ENCODE measurements around the gene CCT8L2.
"Not testable (repeated sequence)": the region's sequence is repeated elsewhere in the genome, so short reads cannot be mapped to it uniquely, and the experiment has no call there.

Gene CCT8L2

GRCh38 chr22:16592231-16592630 is 379 bp downstream of the CCT8L2 start:
- not testable (repeated sequence) for DNase-seq

- DNase-seq, result not testable (repeated sequence)
These were observed 1.5 kb downstream of the CCT8L2 start for GRCh38 chr22:16591136-16591535.

GRCh38 chr22:16586991-16587390 is 5.6 kb downstream of the CCT8L2 start:
- DNase-seq, result no peak

- DNase-seq, result no peak
These were observed 6.4 kb downstream of the CCT8L2 start for GRCh38 chr22:16586170-16586569.

GRCh38 chr22:16580872-16581271 is 11.7 kb downstream of the CCT8L2 start:
- not testable (repeated sequence) for DNase-seq

- DNase-seq, result not testable (repeated sequence)
These were observed 23.3 kb downstream of the CCT8L2 start for GRCh38 chr22:16569240-16569834.

GRCh38 chr22:16568425-16568758 is 24.2 kb downstream of the CCT8L2 start:
- no peak for DNase-seq

- DNase-seq, result not testable (repeated sequence)
These were observed 24.8 kb downstream of the CCT8L2 start for GRCh38 chr22:16567617-16568424.

GRCh38 chr22:16566421-16567151 is 26.0 kb downstream of the CCT8L2 start:
- DNase-seq, result not testable (repeated sequence)

- not testable (repeated sequence) for DNase-seq
These were observed 26.8 kb downstream of the CCT8L2 start for GRCh38 chr22:16565585-16566420.

GRCh38 chr22:16564837-16565584 is 27.6 kb downstream of the CCT8L2 start:
- DNase-seq, result not testable (repeated sequence)

GRCh38 chr22:16563555-16564520 is 28.8 kb downstream of the CCT8L2 start:
- no peak for DNase-seq

GRCh38 chr22:16562711-16563554 is 29.7 kb downstream of the CCT8L2 start:
- DNase-seq, result no peak

GRCh38 chr22:16561093-16561658 is 31.4 kb downstream of the CCT8L2 start:
- not testable (repeated sequence) for DNase-seq

- not testable (repeated sequence) for DNase-seq
These were observed 32.0 kb downstream of the CCT8L2 start for GRCh38 chr22:16560651-16561050.

GRCh38 chr22:16559996-16560395 is 32.6 kb downstream of the CCT8L2 start:
- not testable (repeated sequence) for DNase-seq

GRCh38 chr22:16559056-16559955 is 33.3 kb downstream of the CCT8L2 start:
- no peak for DNase-seq

- not testable (repeated sequence) for DNase-seq
These were observed 34.1 kb downstream of the CCT8L2 start for GRCh38 chr22:16558376-16558945.
